Brain pericyte (primary cell): Measurements from ENCODE around the gene SEC16B.
A peak's percentile ranks its signal among the peaks of the same experiment; 100 is the strongest.

ENCODE experiments used
- DNase-seq: peaks from one replicate; pipeline ENCODE4 v3.0.0-alpha.2; 2012; ENCODE audit warnings: low read depth, low spot score

SEC16B gene

DNA sequence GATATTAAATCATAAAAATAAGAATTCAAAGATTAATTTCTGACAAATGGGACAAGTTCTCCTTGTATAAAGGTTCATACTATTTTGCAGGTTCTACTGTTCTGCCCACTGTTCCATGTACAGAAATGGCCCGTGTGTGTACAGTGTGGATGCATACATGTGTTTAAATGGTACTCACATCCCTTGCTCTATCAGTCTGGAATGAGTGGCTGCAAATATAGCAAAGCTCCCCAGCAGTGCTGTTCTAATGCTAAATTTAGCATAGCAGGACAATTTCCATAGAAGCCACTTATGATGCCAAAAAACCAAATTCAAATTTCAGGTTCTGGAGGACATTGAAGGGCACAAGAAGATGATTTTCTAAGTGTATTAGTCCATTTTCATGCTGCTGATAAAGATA is 9.4 kb upstream of the SEC16B start:
- no peak for DNase-seq

DNA sequence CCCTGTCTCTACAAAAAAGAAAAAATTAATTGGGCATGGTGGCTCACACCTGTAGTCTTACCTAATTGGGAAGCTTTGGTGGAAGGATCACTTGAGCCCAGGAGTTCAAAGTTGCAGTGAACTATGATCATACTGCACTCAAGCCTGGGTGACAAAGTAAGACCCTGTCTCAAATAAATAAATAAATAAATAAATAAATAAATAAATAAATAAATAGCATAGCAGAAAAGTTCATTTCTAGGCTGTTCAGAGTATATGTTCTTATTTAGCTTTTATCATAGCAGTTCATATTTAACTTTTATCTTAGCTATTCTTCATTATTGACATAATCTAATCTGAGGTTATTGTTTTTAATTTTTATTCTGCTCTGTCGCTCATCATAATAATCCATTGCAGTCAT is 8.7 kb upstream of the SEC16B start:
- DNase-seq, result no peak

DNA sequence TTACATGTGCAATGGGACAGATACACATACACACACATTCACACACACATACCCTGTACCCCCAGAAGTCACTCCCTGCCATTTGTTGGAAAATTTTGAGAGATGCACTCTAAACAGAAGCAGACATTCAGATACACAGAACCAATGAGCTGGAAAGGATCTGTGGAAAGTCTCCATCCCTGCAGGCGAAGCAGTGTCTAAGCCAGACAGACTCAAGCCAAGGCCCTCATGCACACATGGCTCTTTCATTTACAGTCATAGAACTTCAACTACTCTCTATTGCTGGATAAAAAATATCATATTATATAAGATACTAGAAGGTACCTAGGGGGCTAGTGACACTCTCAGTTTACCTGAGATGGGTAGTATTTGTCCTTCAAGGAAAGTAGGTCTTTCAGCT is 7.3 kb upstream of the SEC16B start:
- no peak for DNase-seq

GRCh38 chr1:177976596-177976995 is 6.7 kb upstream of the SEC16B start:
- DNase-seq, result no peak

GRCh38 chr1:177975588-177976495 is 6.0 kb upstream of the SEC16B start:
- DNase-seq, result no peak

DNA sequence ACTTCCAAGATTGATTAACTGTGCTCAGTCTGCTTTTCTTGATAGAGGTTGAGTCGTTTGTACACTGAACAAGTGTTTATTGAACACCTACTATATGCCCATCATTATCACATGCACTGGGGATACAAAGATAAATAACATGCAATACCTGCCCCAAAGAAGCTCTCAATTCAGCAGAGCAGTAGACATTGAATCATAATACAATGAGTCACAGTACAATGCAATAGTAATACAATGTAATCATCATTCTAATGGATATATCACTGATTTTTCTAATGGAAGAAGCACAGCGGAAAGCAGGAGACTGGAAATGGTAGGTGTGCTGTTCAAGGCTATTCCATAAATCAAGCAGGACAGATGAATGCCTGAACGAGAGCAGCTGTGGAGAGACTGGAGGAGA is 3.7 kb upstream of the SEC16B start:
- DNase-seq, result no peak

DNA sequence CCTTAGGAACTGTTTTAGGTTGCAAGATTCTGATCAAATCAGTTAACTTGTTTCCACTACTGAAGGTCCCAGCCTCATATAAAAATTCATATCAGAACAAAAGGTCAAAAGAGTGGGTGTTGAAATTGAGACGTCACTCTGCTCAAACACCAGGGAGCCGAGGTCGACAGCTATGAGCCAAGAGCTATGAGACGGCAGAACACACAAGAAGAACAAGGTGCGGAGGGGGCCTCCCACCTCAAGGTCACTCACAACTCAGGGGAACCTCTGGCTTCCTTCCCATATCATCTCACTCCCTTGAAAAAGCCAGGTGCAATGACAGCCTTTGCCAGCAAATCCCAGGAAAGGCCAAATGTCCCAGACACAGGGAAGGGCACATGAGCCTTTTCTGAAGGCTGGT is 749 bp downstream of the SEC16B start:
- DNase-seq, result no peak

GRCh38 chr1:177966199-177966598 is 3.7 kb downstream of the SEC16B start:
- no peak for DNase-seq

DNA sequence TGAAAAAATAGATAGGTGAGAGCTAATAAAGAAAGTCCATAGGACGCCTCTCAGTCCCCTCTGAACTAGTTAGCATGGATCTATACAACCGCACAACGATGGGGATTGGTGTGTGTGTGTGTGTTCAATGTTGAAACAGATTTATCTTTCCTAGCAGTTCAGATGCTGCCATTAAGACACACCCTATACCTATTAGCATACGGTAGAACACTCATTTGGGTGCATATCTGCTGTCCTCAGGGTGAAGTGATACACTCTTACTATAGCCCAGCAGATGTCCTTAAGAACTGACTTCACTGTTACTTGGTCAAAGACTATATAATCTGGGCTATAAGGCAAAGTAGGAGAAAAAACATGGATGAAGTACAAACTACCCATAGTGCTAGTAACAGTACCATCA is 4.6 kb downstream of the SEC16B start:
- no peak for DNase-seq

- DNase-seq, result no peak
Measured at GRCh38 chr1:177964336-177964735, 5.5 kb downstream of the SEC16B start.

GRCh38 chr1:177960939-177961622 is 8.8 kb downstream of the SEC16B start:
- no peak for DNase-seq

GRCh38 chr1:177959811-177960515 is 9.9 kb downstream of the SEC16B start:
- no peak for DNase-seq

GRCh38 chr1:177958092-177958491 is 11.8 kb downstream of the SEC16B start:
- no peak for DNase-seq

- DNase-seq, result no peak
Measured at GRCh38 chr1:177954076-177954475, 15.8 kb downstream of the SEC16B start.

- DNase-seq, result no peak
Measured at GRCh38 chr1:177953549-177953948, 16.3 kb downstream of the SEC16B start.

DNA sequence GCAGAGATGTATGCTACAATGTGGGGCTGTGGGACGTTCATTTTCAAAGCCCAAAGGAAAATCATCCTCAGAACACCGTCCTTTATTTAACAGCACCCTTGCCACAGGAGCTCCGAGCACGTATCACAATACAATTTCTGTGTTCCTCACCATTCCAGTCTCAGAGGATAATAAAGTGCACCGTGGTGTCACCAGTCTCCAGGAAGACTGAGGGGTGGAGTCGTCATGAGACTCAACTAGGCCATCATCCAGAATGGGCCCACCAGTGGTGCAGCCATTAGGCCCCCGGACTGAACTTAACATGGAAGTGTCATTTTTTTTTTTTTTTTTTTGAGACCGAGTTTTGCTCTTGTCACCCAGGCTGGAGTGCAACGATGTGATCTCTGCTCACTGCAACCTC is 17.2 kb downstream of the SEC16B start:
- no peak for DNase-seq

DNA sequence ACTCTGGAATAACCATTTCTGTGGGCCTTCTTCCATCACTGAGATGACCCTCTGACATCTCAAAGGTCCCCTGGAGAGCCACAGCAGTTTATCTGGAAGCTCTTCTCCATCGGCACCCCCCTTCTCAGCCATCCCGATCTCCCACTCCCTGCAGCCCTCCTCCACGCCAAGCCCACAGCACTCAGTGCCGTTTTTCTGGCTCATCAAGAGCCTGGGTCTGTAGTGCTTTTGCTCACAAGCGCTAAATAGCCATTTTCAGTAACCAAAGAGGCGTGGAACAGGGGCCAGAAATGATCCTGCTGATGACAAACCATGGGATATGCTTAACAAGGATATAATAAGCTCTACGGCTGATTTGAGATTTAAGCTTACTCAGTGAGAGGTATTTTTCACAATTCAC is 17.6 kb downstream of the SEC16B start:
- DNase-seq, result no peak

GRCh38 chr1:177950506-177950905 is 19.4 kb downstream of the SEC16B start:
- DNase-seq, result no peak

DNA sequence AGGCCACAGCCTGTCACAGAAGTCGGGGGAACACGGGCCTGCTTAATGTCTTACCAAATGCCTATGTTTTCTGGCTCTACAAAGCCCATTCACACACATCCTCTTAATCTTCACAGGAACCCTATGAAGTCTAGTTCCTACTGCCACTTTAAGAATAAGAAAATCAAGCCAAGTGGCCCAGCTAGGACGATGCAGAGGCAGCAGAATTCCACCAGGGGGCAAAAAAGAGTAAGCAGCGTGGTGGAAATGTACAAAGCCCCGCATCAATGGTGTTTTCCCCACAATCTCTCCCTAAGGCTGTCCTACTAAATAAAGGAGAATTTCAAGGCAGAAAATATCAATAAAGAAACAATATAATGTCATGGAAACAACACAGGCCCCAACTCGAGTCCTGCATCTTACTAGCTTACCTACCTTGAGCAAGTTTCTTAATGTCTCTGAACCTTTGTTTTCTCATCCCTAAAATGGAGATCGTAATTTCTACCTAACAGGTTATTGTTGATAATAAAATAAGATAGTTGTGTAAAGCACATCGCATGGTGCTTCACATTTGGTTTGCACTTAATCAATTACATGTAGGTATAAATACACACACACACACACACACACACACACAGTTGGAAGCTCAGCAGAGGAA is 21.4 kb downstream of the SEC16B start:
- DNase-seq, result peak; percentile 26

GRCh38 chr1:177947623-177948022 is 22.2 kb downstream of the SEC16B start:
- no peak for DNase-seq

DNA sequence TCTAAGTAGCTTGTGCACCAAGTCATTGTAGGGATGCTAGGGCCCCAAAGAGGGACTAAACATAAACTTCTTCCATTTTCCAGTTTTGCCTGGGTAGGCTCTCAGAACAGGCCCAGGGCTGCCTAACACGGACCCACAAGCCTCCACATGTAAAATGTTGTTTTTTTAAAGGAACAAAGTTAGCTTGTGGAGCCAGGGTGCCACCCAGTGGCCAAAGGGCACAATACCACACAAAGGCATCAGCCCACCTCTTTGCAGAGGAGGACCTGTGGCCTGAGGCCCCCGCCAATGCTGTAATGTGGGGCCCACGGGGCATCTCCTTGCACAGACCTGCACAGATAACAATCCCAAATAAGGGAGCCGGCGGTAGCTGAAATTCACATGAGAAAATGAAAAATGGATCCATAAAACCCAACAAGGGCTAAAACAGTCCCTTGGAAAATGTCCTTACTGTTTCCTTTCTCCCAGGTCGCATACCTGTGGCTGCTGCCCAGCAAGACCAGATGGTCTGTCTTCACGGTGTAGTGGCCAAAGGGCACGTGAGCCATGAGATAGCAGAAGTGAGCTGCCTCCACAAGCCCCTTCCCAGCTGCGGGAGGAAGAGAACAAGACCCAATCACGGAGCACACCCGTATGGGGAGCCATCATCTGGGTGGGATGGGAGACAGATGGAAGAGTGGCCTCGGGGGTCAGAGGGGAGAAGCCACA is 23.8 kb downstream of the SEC16B start:
- DNase-seq, result peak; percentile 20
